Measurements from ENCODE around the gene SYT7. TPM values are rescaled to one million over a fixed set of nuclear protein-coding genes. Genes with fewer than 3 reads are reported as not detected.
"Not testable (repeated sequence)": the region's sequence is repeated elsewhere in the genome, so short reads cannot be mapped to it uniquely, and the experiment has no call there.

The SYT7 gene
- total RNA-seq, 2 donors from 2014 or later, result 2.6 TPM; not detected in 1

- DNase-seq (ENCODE audit: low spot score) (no peak), ATAC-seq (ENCODE audit: insufficient number of reproducible peaks, low FRiP score, low read depth) (no peak)
- Histone ChIP-seq H3K4me3 (no peak overlapping the region), H3K27ac (no peak overlapping the region), H3K36me3 (no peaks in the 10 kb centered on the region), H3K4me1 (ENCODE audit: control insufficient read depth in 1 of 2, low read depth in 2 of 2) (peaks cover 5 to 13% of the 10 kb centered on the region in 2 donors), H3K27me3 (replicated peaks; ENCODE audit: insufficient read depth) (no peaks in the 10 kb centered on the region), H3K9me3 (no peaks in the 10 kb centered on the region)
- no peak for TF ChIP-seq CTCF (IDR thresholded peaks at IDR 0.05)
These were observed 96.3 kb downstream of the SYT7 start for GRCh38 chr11:61484541-61484940.

GRCh38 chr11:61482513-61482912, 98.4 kb downstream of the SYT7 start:
- DNase-seq (ENCODE audit: low spot score) (no peak), ATAC-seq (ENCODE audit: insufficient number of reproducible peaks, low FRiP score, low read depth) (no peak)
- Histone ChIP-seq H3K4me3 (no peak overlapping the region), H3K9me3 (no peaks in the 10 kb centered on the region), H3K4me1 (ENCODE audit: control insufficient read depth in 1 of 2, low read depth in 2 of 2) (peaks cover 0 to 6% of the 10 kb centered on the region in 2 donors), H3K27me3 (replicated peaks; ENCODE audit: insufficient read depth) (no peaks in the 10 kb centered on the region), H3K27ac (no peak overlapping the region), H3K36me3 (no peaks in the 10 kb centered on the region)
- peak; percentile 16 for TF ChIP-seq CTCF (IDR thresholded peaks at IDR 0.05)

DNA sequence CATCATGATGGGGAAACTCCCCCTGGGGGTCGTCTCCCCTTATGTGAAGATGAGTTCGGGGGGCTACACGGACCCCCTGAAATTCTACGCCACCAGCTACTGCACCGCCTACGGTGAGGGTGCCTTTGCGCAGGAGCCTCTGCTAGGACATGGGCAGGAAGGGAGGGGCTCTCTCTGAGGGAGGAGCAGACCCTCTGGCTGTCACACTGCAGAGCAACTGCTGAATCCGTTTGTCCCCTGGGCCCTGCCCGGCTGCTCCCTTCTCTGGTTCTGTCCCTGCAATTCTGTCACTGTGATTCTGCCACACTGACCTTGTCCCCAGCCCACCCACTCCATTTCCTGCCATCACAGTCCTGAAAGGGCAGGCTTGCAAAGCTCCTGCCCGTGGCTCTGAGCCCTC, 99.1 kb downstream of the SYT7 start:
- TF ChIP-seq CTCF (IDR thresholded peaks at IDR 0.05), result no peak
- no peak for ATAC-seq (ENCODE audit: insufficient number of reproducible peaks, low FRiP score, low read depth)

GRCh38 chr11:61480994-61481335, 99.9 kb downstream of the SYT7 start:
- H3K9me3 ChIP-seq, result no peaks in the 10 kb centered on the region
- H3K4me3 ChIP-seq, result no peak overlapping the region
- no peaks in the 10 kb centered on the region for H3K27me3 ChIP-seq (replicated peaks; ENCODE audit: insufficient read depth)
- no peak overlapping the region for H3K27ac ChIP-seq
- no peak for ATAC-seq (ENCODE audit: insufficient number of reproducible peaks, low FRiP score, low read depth)
- peaks cover 0 to 13% of the 10 kb centered on the region in 2 donors for H3K4me1 ChIP-seq (ENCODE audit: control insufficient read depth in 1 of 2, low read depth in 2 of 2)
- TF ChIP-seq CTCF (IDR thresholded peaks at IDR 0.05), result no peak
- no peak for DNase-seq (ENCODE audit: low spot score)
- no peaks in the 10 kb centered on the region for H3K36me3 ChIP-seq

More for the DNA sequence above, 99.1 kb downstream of the SYT7 start:
- no peaks in the 10 kb centered on the region for H3K9me3 ChIP-seq
- no peaks in the 10 kb centered on the region for H3K36me3 ChIP-seq
- no peak for DNase-seq (ENCODE audit: low spot score)
- peaks cover 0 to 13% of the 10 kb centered on the region in 2 donors for H3K4me1 ChIP-seq (ENCODE audit: control insufficient read depth in 1 of 2, low read depth in 2 of 2)
- H3K4me3 ChIP-seq, result no peak overlapping the region
- H3K27ac ChIP-seq, result no peak overlapping the region
- no peaks in the 10 kb centered on the region for H3K27me3 ChIP-seq (replicated peaks; ENCODE audit: insufficient read depth)

GRCh38 chr11:61480261-61480993, 100.4 kb downstream of the SYT7 start:
- H3K36me3 ChIP-seq, result no peaks in the 10 kb centered on the region
- H3K4me1 ChIP-seq (ENCODE audit: control insufficient read depth in 1 of 2, low read depth in 2 of 2), result peaks cover 0 to 13% of the 10 kb centered on the region in 2 donors
- TF ChIP-seq CTCF (IDR thresholded peaks at IDR 0.05), result no peak
- H3K9me3 ChIP-seq, result no peaks in the 10 kb centered on the region
- no peak for DNase-seq (ENCODE audit: low spot score)
- no peak overlapping the region for H3K27ac ChIP-seq
- H3K4me3 ChIP-seq, result no peak overlapping the region
- no peak for ATAC-seq (ENCODE audit: insufficient number of reproducible peaks, low FRiP score, low read depth)
- H3K27me3 ChIP-seq (replicated peaks; ENCODE audit: insufficient read depth), result no peaks in the 10 kb centered on the region

DNA sequence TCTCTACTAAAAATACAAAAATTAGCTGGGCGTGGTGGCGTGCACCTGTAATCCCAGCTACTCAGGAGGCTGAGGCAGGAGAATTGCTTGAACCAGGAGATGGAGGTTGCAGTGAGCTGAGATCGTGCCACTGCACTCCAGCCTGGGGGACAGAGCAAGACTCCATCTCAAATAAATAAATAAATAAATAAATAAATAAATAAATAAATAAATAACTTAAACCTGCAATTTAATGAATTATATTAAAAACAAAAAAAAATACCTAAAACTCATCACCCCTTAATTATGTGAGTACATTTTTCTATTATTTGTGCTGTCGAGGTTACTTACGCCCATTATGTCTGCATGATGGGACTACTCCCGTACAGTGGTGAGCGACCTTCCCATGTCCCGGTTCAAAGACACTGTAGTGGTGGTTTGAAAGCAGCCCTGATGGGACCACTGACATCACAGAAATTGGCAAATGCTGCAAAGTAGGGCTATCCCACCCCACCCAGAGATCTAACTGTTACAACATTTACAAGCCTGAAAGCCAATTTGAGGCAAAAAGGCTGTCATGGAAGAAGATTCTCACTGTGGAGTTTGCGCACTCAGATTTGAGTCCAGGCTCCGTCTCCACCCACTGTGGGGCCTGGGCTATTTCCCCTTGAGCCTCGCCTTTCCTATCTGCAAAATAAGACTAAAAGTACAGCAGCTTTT, 101.4 kb downstream of the SYT7 start:
- not testable (repeated sequence) for ATAC-seq (ENCODE audit: insufficient number of reproducible peaks, low FRiP score, low read depth); DNase-seq (ENCODE audit: low spot score); H3K27ac ChIP-seq

More for the DNA sequence above, 101.4 kb downstream of the SYT7 start:
- not testable (repeated sequence) for H3K9me3 ChIP-seq; H3K4me3 ChIP-seq; H3K36me3 ChIP-seq; H3K27me3 ChIP-seq (replicated peaks; ENCODE audit: insufficient read depth)
- peaks cover 0 to 13% of the 10 kb centered on the region in 2 donors for H3K4me1 ChIP-seq (ENCODE audit: control insufficient read depth in 1 of 2, low read depth in 2 of 2)
